ENCODE results near the gene ANKRD44.
"Not testable (repeated sequence)": the region's sequence is repeated elsewhere in the genome, so short reads cannot be mapped to it uniquely, and the experiment has no call there.

ANKRD44 gene

GRCh38 chr2:197079414-197079813 lies 231.2 kb downstream of the ANKRD44 start:
- in situ Hi-C loops (cut with MboI; ENCODE audit: low pct_unique_long_range_greater_than_20kb, low sequenced_read_pairs): no loop called here
- no peak for DNase-seq

DNA sequence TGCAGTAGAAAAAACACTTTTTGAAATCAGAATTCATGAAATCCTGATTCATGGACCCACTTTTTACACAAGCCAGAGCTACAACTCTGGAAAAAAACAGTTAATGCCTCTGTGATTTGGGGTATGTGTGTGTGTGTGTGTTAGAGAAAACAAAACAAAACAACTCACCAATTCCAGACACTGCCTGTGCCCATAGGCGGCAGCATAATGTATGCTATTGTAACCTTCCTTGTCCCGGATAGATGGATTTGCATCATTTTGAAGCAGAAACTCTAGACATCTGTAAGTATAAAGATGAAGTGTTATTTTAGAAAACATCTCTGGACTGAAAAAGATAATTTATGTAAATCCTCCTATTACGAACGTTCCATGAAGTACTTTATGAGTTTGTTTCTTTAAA lies 232.0 kb downstream of the ANKRD44 start:
- no peak for DNase-seq
- in situ Hi-C loops (cut with MboI; ENCODE audit: low pct_unique_long_range_greater_than_20kb, low sequenced_read_pairs): no loop called here

DNA sequence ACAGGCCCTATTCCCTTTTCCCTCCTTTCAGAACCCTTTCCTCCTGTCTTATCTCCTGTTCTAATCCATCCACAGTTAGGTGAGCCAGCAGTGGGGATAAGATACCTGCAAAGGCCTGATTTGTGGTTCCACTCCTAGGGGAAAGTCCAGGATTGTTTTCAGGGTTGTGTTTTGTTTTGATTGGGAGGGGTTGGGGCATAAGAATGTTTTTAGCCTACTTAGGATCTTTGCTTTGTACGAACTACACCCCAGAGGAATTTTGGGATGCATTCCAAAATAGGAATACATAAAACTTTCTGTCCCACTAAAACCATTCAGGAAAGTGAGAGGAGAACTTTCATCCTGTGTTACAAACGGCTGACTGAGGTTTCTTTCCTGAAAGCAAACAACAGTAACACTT lies 233.2 kb downstream of the ANKRD44 start:
- DNase-seq: no peak
- in situ Hi-C loops (cut with MboI; ENCODE audit: low pct_unique_long_range_greater_than_20kb, low sequenced_read_pairs): no loop called here

- DNase-seq: no peak
- in situ Hi-C loops (cut with MboI; ENCODE audit: low pct_unique_long_range_greater_than_20kb, low sequenced_read_pairs): no loop called here
Measured at GRCh38 chr2:197076652-197077051, 233.9 kb downstream of the ANKRD44 start.

GRCh38 chr2:197075754-197076337 lies 234.7 kb downstream of the ANKRD44 start:
- in situ Hi-C loops (cut with MboI; ENCODE audit: low pct_unique_long_range_greater_than_20kb, low sequenced_read_pairs): no loop called here
- peak; percentile 43 for DNase-seq

GRCh38 chr2:197075281-197075680 lies 235.3 kb downstream of the ANKRD44 start:
- no peak for DNase-seq

DNA sequence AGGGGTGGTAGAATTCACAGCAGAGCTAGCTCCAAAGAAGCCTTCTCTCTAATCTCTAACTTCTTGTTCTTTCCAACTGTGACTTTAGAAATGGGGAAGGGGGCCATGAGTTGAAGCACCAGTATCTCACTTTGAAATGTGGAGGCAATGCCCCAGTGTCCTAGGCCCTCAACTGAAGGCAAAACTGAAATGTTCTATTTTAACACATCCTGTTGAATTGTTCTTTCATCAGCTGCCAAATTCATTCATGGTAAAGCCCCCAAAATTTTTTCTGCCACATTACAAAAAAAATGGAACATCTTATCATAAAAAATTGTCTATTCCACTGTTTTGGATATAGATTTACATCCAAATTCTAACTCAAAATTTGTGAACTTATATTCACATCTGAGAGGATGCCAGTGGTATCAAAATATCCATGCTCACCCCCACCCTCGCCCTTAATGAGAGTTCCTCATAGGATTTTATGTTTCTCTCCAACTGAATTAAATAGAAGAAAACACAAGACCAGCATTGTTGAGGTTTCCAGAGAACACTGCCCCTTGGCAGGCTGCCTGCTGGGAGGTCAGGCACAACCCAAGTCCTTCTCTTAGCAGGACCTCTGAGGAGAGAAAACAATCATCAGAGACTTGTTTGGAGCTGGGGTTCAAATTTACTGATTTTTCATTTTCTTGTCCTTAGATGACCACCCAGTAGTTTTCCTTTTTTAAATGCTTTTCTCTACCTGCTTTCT lies 236.7 kb downstream of the ANKRD44 start:
- no peak for DNase-seq
- in situ Hi-C loops (cut with MboI; ENCODE audit: low pct_unique_long_range_greater_than_20kb, low sequenced_read_pairs): no loop called here

More at GRCh38 chr2:197075281-197075680, 235.3 kb downstream of the ANKRD44 start:
- in situ Hi-C loops (cut with MboI; ENCODE audit: low pct_unique_long_range_greater_than_20kb, low sequenced_read_pairs): no loop called here

DNA sequence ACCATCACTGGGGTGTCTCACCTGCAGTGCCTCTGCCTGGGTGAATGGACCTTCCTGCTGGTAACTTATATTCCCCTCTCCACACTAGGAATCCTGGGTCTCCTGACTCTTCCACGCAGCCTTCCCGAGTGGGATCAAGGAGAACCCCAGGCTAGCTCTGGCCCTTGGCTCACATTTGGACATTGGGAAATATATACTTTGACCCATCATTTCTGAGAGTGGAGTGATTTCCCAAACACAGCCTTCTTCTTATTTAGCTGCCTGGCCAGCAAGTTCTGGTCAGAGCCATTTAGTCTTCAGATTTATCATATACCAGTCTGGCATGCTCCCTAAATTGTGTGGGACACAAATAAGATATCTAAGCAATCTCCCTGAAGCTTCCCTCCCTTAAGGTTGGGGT lies 237.3 kb downstream of the ANKRD44 start:
- in situ Hi-C loops (cut with MboI; ENCODE audit: low pct_unique_long_range_greater_than_20kb, low sequenced_read_pairs): no loop called here
- DNase-seq: no peak

- in situ Hi-C loops (cut with MboI; ENCODE audit: low pct_unique_long_range_greater_than_20kb, low sequenced_read_pairs): no loop called here
- DNase-seq: no peak
Measured at GRCh38 chr2:197072533-197072932, 238.0 kb downstream of the ANKRD44 start.

GRCh38 chr2:197071790-197072436 lies 238.7 kb downstream of the ANKRD44 start:
- no peak for DNase-seq
- in situ Hi-C loops (cut with MboI; ENCODE audit: low pct_unique_long_range_greater_than_20kb, low sequenced_read_pairs): no loop called here

GRCh38 chr2:197071213-197071612 lies 239.4 kb downstream of the ANKRD44 start:
- no peak for DNase-seq
- in situ Hi-C loops (cut with MboI; ENCODE audit: low pct_unique_long_range_greater_than_20kb, low sequenced_read_pairs): no loop called here

GRCh38 chr2:197069958-197070357 lies 240.6 kb downstream of the ANKRD44 start:
- in situ Hi-C loops (cut with MboI; ENCODE audit: low pct_unique_long_range_greater_than_20kb, low sequenced_read_pairs): no loop called here
- DNase-seq: no peak

DNA sequence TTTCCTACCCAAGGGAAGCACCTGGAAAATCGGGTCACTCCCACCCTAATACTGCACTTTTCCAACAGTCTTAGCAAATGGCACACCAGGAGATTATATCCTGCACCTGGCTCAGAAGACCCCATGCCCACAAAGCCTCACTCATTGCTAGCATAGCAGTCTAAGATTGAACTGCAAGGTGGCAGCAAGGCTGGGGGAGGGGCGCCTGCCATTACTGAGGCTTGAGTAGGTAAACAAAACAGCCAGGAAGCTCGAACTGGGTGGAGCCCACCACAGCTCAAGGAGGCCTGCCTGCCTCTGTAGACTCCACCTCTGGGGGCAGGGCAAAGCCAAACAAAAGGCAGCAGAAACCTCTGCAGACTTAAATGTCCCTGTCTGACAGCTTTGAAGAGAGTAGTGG lies 248.0 kb downstream of the ANKRD44 start:
- in situ Hi-C loops (cut with MboI; ENCODE audit: low pct_unique_long_range_greater_than_20kb, low sequenced_read_pairs); DNase-seq: not testable (repeated sequence)

DNA sequence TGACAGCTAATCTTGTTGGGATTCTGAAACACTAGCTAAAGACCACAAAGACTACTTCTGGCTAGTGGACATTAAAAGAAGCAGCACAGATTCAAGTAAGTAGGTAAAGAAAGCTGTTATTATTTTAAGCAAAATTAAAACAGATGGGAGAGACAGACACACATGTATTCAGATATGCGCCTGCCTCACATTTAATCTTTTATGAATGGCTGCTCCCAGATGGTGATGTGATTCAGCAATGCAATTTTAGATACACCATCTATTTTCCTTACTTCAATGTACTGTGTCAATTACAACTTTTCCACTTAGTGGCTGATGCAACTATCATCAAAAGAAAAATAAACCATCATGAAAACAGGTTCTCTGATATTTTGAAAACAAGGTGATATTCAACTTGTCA lies 251.1 kb downstream of the ANKRD44 start:
- in situ Hi-C loops (cut with MboI; ENCODE audit: low pct_unique_long_range_greater_than_20kb, low sequenced_read_pairs): no loop called here
- DNase-seq: no peak

DNA sequence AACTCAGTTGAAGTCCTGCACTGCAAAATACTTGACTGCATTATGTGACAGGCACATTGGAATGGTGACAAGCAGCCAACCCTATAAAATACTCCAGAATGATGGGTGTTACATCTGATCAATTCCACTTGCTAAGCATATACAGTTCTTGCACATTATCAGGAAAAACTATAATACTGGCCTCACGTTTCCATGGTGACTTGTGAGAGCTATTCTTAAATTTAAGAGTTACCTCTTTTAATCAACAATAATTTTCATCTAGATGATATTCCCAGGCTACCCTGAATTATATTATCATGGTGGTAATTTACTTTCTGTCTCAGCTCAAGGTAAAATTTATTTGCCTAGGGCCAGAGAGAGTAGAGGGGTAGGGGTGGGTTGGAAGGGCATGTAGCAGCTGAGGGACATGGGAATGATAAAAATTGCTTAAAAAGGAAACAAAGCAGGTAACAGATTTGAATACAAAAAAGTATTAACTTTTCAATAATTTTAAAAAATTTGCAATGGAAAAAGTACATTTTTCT lies 251.7 kb downstream of the ANKRD44 start:
- in situ Hi-C loops (cut with MboI; ENCODE audit: low pct_unique_long_range_greater_than_20kb, low sequenced_read_pairs): no loop called here
- DNase-seq: no peak

- DNase-seq: no peak
- in situ Hi-C loops (cut with MboI; ENCODE audit: low pct_unique_long_range_greater_than_20kb, low sequenced_read_pairs): no loop called here
Measured at GRCh38 chr2:197057959-197058358, 252.6 kb downstream of the ANKRD44 start.

DNA sequence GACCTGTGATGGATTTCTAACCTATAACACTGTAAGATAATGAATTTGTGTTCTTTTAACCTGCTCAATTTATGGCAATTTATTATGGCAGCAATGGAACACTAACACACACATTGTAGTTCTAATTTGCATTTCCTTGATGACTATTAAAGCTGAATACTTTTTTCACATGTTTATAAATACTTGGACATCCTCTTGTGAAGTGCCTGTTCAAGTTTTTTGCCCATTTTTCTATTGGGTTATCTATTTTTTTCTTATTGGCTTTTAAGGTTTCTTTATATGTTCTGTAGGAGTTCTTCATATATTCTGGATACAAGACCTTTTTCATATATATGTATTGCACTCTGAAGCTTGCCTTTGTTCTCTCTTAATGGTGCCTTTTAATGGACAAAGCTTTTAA lies 255.5 kb downstream of the ANKRD44 start:
- DNase-seq: no peak
- in situ Hi-C loops (cut with MboI; ENCODE audit: low pct_unique_long_range_greater_than_20kb, low sequenced_read_pairs): no loop called here

DNA sequence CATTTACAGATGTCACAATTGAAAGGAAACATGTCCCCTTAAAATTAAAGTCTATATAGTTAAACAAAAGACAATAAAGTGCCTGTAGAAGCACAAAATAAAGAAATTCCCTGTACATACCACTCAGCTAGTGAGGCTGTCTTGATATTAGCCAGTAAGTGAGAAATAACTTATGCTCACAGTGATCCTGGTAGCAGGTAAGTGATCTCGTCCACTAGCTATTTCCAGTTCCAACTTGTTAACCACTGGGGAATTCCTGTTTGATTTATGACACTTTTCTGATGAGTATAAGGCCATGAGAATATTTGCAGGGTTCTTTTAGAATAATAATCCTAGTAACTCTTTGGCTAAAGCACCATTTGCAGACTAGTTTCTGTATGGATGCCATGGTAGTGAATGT lies 256.1 kb downstream of the ANKRD44 start:
- in situ Hi-C loops (cut with MboI; ENCODE audit: low pct_unique_long_range_greater_than_20kb, low sequenced_read_pairs): no loop called here
- DNase-seq: no peak

- in situ Hi-C loops (cut with MboI; ENCODE audit: low pct_unique_long_range_greater_than_20kb, low sequenced_read_pairs): no loop called here
- peak; percentile 37 for DNase-seq
Measured at GRCh38 chr2:197052356-197052755, 258.2 kb downstream of the ANKRD44 start.

DNA sequence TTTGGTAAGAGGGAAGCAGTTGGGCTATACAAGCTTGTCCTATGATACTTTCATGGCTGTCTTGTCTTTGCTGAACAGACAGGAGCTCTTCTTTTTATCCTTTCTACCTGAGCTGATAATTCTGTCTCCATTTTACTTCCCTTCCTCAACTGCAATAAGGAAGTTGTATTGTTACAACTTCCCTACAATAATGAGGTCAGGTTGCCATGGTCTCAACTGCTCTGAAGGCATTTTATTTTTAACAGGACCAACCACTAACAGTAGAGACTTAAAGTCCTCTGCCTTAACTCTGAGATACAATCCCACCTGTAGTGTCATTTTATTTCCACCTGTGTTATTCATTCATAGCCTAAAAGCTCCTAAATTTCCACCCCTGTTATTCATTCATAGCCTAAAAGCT lies 265.5 kb downstream of the ANKRD44 start:
- DNase-seq: peak; percentile 54
- in situ Hi-C loops (cut with MboI; ENCODE audit: low pct_unique_long_range_greater_than_20kb, low sequenced_read_pairs): no loop called here

Data from KBM-7 (cell line).